ENCODE results near the gene TDRD1. TPM values are rescaled to one million over a fixed set of nuclear protein-coding genes. Genes with fewer than 3 reads are reported as not detected.
A peak's percentile ranks its signal among the peaks of the same experiment; 100 is the strongest.

Gene TDRD1
- total RNA-seq, 1 experiment from 2014 or later = not detected

DNA sequence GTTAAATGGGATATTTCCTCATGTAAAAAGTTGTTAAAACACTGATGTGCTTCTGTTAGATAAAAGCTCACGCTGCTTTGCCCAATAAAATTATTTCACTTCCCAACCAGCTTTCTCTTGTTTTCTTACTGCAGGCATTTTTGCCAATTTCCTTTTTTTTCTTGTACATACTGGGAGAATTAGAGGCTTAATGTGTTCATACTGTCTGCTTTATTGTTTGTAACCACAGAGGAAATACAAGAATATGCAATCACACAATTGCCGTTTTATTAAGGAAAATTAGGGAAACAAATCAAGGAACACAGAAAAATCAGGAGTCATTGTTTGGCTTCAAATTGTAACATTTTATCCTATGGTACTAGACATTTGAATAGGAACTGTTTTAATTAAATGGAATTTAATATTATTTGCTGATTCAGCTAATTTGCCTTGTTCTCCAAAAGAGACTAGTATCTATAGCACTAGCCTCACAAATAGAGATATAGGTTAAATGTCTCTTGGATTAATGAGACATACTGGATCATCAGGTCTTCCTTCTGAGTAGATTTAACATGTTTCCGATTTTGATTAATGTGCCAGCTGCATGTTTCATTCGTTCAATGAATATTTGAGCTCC is 53.5 kb downstream of the TDRD1 start:
- CTCF ChIA-PET = no interaction called here
- Histone ChIP-seq H3K4me3 (ENCODE audit: low read depth, low read length, poor library complexity, severe bottlenecking) (no peak overlapping the region), H3K27me3 (replicated peaks; ENCODE audit: insufficient read depth, low read depth, low read length, poor library complexity) (peaks cover 58% of the 10 kb centered on the region), H3K36me3 (ENCODE audit: insufficient read depth, low read length, poor library complexity, severe bottlenecking) (no peaks in the 10 kb centered on the region), H3K9me3 (ENCODE audit: low read depth, low read length, poor library complexity, severe bottlenecking) (no peaks in the 10 kb centered on the region), H3K27ac (ENCODE audit: low read depth, low read length, poor library complexity, severe bottlenecking) (no peak overlapping the region), H3K4me1 (ENCODE audit: insufficient read depth, low read length, poor library complexity, severe bottlenecking) (peaks cover 27% of the 10 kb centered on the region)
- TF ChIP-seq, protein P1, sequence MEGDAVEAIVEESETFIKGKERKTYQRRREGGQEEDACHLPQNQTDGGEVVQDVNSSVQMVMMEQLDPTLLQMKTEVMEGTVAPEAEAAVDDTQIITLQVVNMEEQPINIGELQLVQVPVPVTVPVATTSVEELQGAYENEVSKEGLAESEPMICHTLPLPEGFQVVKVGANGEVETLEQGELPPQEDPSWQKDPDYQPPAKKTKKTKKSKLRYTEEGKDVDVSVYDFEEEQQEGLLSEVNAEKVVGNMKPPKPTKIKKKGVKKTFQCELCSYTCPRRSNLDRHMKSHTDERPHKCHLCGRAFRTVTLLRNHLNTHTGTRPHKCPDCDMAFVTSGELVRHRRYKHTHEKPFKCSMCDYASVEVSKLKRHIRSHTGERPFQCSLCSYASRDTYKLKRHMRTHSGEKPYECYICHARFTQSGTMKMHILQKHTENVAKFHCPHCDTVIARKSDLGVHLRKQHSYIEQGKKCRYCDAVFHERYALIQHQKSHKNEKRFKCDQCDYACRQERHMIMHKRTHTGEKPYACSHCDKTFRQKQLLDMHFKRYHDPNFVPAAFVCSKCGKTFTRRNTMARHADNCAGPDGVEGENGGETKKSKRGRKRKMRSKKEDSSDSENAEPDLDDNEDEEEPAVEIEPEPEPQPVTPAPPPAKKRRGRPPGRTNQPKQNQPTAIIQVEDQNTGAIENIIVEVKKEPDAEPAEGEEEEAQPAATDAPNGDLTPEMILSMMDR (conservative IDR thresholded peaks at IDR 0.05; ENCODE audit: low read depth, low read length) = no peak
- no peak for TF ChIP-seq EZH2 (IDR thresholded peaks at IDR 0.05; ENCODE audit: borderline replicate concordance, low read depth, low read length, poor library complexity, severe bottlenecking)
- no TSS peak for BruUV-seq (replicated peaks)
- DNase-seq (ENCODE audit: low spot score) = peak; percentile 86
- intact Hi-C loops (cut with micrococcal nuclease; ENCODE audit: unreplicated experiment) = no loop called here
- POLR2A ChIA-PET (ENCODE audit: low non-redundant PET) = no interaction called here

DNA sequence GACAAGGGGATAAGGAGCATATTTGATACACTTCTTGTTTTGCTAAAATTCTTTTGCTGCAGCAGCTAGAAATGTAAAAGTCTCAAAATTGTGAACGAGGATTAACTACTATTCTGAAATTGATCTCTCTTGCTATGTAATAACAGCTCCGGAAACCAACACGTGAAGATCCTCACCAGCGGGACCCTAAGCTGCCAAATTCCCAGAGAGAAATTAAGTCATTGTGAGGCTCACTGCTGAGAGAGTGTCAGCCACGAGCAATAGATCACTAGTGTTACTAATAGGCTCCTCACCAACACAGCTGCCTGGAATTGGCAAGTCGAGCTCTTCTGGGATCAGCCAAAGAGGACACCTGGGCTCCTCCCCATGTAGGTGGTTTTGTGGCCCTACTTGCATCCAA is 54.3 kb downstream of the TDRD1 start:
- Histone ChIP-seq H3K4me3 (ENCODE audit: low read depth, low read length, poor library complexity, severe bottlenecking) (no peak overlapping the region), H3K4me1 (ENCODE audit: insufficient read depth, low read length, poor library complexity, severe bottlenecking) (peaks cover 27% of the 10 kb centered on the region), H3K9me3 (ENCODE audit: low read depth, low read length, poor library complexity, severe bottlenecking) (no peaks in the 10 kb centered on the region), H3K27me3 (replicated peaks; ENCODE audit: insufficient read depth, low read depth, low read length, poor library complexity) (peaks cover 57% of the 10 kb centered on the region), H3K27ac (ENCODE audit: low read depth, low read length, poor library complexity, severe bottlenecking) (no peak overlapping the region), H3K36me3 (ENCODE audit: insufficient read depth, low read length, poor library complexity, severe bottlenecking) (no peaks in the 10 kb centered on the region)
- intact Hi-C loops (cut with micrococcal nuclease; ENCODE audit: unreplicated experiment) = no loop called here
- BruUV-seq (replicated peaks) = no TSS peak
- POLR2A ChIA-PET (ENCODE audit: low non-redundant PET) = no interaction called here
- DNase-seq (ENCODE audit: low spot score) = peak; percentile 77
- CTCF ChIA-PET = no interaction called here
- no peak for TF ChIP-seq EZH2 (IDR thresholded peaks at IDR 0.05; ENCODE audit: borderline replicate concordance, low read depth, low read length, poor library complexity, severe bottlenecking)
- TF ChIP-seq, protein P1 (conservative IDR thresholded peaks at IDR 0.05; ENCODE audit: low read depth, low read length) = no peak

DNA sequence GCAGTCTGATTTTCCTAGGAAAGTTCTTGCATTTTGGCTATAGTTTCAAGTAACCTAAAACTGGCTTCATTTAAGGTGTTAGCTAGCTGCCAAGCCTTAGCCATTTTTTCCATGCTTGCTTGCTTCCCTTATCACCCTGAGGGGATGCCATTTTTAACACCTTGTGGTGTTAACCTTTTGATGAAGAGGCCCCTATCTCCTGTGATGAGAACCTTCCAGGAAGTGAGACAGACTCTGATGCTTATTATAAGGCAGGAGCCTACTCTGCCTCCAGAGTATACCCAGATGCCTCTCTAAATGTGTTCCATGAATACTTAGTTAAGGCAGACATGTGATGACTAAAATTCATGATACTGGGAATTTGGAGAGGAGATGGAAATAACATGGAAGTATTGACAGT is 55.0 kb downstream of the TDRD1 start:
- H3K4me3 ChIP-seq (ENCODE audit: low read depth, low read length, poor library complexity, severe bottlenecking) = no peak overlapping the region
- H3K9me3 ChIP-seq (ENCODE audit: low read depth, low read length, poor library complexity, severe bottlenecking) = no peaks in the 10 kb centered on the region
- peaks cover 27% of the 10 kb centered on the region for H3K4me1 ChIP-seq (ENCODE audit: insufficient read depth, low read length, poor library complexity, severe bottlenecking)
- TF ChIP-seq EZH2 (IDR thresholded peaks at IDR 0.05; ENCODE audit: borderline replicate concordance, low read depth, low read length, poor library complexity, severe bottlenecking) = no peak
- TF ChIP-seq, protein P1 (conservative IDR thresholded peaks at IDR 0.05; ENCODE audit: low read depth, low read length) = no peak
- intact Hi-C loops (cut with micrococcal nuclease; ENCODE audit: unreplicated experiment) = no loop called here
- ChIA-PET POLR2A (ENCODE audit: low non-redundant PET) (no interaction called here), CTCF (no interaction called here)
- H3K36me3 ChIP-seq (ENCODE audit: insufficient read depth, low read length, poor library complexity, severe bottlenecking) = no peaks in the 10 kb centered on the region
- no peak overlapping the region for H3K27ac ChIP-seq (ENCODE audit: low read depth, low read length, poor library complexity, severe bottlenecking)
- peaks cover 60% of the 10 kb centered on the region for H3K27me3 ChIP-seq (replicated peaks; ENCODE audit: insufficient read depth, low read depth, low read length, poor library complexity)
- no peak for DNase-seq (ENCODE audit: low spot score)
- no TSS peak for BruUV-seq (replicated peaks)
